HAP-1 (cell line): ENCODE data around the gene CMPK2.

Experiments used
- DNase-seq, 2 experiments: peaks; one replicate each; pipeline ENCODE4 v3.0.0-alpha.2; 2016 to 2020; ENCODE audit warnings: low spot score in 2 of 2
- H3K27me3 ChIP-seq: fragments of 250-450 bp; sonication (Bioruptor Pico); 2 replicates; pipeline ENCODE4 v1.5.1; 2020; ENCODE audit warnings: low read depth, mild to moderate bottlenecking, moderate library complexity
- H3K36me3 ChIP-seq: fragments of 250-450 bp; sonication (Bioruptor Pico); replicated peaks from 2 replicates; pipeline ENCODE4 v1.5.1; 2020; ENCODE audit warnings: mild to moderate bottlenecking
- H3K4me1 ChIP-seq: fragments of 250-450 bp; sonication (Bioruptor Pico); 2 replicates; pipeline ENCODE4 v1.5.1; 2020; ENCODE audit warnings: mild to moderate bottlenecking
- H3K4me3 ChIP-seq: fragments of 250-450 bp; sonication (Bioruptor Pico); 2 replicates; pipeline ENCODE4 v1.5.1; 2020; ENCODE audit warnings: mild to moderate bottlenecking, moderate library complexity
- H3K9me3 ChIP-seq: fragments of 250-450 bp; sonication (Bioruptor Pico); 2 replicates; pipeline ENCODE4 v1.5.1; 2020; ENCODE audit warnings: mild to moderate bottlenecking, moderate library complexity
- in situ Hi-C: fragments of 300-500 bp; cut with MboI; formaldehyde crosslinking; loops from 3 replicates; pipeline ENCODE4 v1.14.3; 2020; ENCODE audit warnings: low sequenced_read_pairs, inconsistent platforms, mixed read lengths

CMPK2 gene

GRCh38 chr2:6845903-6846302, 19.8 kb downstream of the CMPK2 start:
- Histone ChIP-seq H3K27me3 (no peaks in the 10 kb centered on the region), H3K36me3 (no peaks in the 10 kb centered on the region), H3K4me1 (no peaks in the 10 kb centered on the region), H3K4me3 (no peak overlapping the region), H3K9me3 (peaks cover 14% of the 10 kb centered on the region)
- in situ Hi-C loops, result no loop called here
- no peak for DNase-seq

DNA sequence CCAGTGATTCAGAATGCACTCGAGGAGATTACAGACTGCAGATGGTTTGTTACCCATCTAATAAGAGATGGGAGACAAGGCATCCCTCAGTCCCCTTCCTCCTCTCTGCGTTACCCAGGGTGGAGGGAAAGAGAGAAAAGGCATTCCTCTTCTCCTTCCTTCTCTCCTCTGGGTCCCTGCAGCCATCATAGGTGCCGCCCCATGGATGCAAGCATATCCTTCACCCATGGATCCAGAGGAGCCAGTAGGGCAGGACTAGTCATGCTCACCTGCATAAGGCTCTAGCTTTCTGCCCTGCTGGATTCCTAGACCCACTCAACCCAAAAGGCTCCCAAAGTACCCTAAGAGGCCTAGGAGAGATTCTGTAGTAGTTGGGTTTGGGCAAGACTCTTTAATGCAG, 20.4 kb downstream of the CMPK2 start:
- in situ Hi-C loops, result no loop called here
- Histone ChIP-seq H3K4me1 (no peaks in the 10 kb centered on the region), H3K4me3 (no peak overlapping the region), H3K27me3 (no peaks in the 10 kb centered on the region), H3K9me3 (peaks cover 14% of the 10 kb centered on the region), H3K36me3 (no peaks in the 10 kb centered on the region)
- DNase-seq, result no peak

DNA sequence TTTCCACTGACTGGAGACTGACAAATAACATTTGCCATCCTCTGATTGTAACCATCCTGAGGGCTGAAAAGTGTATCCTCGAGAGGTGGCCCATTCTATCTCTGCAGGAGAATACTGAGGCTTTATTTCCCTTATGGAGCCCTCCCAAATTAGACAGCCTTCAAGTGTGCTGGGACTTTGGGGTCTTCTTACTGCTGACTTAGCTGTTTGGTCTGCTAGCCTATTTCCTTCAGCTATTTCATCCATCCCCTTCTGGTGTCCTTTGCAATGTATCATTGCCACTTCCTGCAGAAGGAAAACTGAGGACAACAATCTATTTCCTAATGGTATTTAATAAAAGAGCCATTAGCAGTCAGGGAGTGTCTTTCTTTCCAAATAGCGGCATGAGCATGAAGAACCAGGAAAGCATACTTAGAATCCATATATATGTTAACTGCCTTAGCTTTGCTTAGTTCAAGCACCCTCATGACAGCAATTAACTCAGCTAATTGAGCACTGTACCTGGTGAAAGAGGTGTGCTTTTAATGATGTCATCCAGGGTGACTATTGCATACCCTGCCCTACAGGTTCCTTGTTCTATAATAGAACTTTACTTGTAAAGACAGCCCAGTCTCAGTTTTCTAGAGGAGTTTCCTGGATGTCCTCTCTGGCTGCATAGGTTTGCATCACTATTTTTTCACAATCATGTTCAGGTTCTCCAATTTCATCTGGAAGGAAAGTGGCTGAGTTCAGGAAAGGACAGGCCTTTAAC, 24.0 kb downstream of the CMPK2 start:
- H3K4me3 ChIP-seq, result no peak overlapping the region
- in situ Hi-C loops, result no loop called here
- H3K9me3 ChIP-seq, result peaks cover 14% of the 10 kb centered on the region
- DNase-seq, result no peak
- H3K36me3 ChIP-seq, result no peaks in the 10 kb centered on the region
- no peaks in the 10 kb centered on the region for H3K27me3 ChIP-seq
- no peaks in the 10 kb centered on the region for H3K4me1 ChIP-seq

GRCh38 chr2:6838673-6839319, 26.9 kb downstream of the CMPK2 start:
- no peaks in the 10 kb centered on the region for H3K27me3 ChIP-seq
- H3K9me3 ChIP-seq, result no peaks in the 10 kb centered on the region
- in situ Hi-C loops, result no loop called here
- no peaks in the 10 kb centered on the region for H3K4me1 ChIP-seq
- no peak overlapping the region for H3K4me3 ChIP-seq
- H3K36me3 ChIP-seq, result no peaks in the 10 kb centered on the region
- no peak for DNase-seq

- in situ Hi-C loops, result no loop called here
- Histone ChIP-seq H3K4me1 (no peaks in the 10 kb centered on the region), H3K4me3 (no peak overlapping the region), H3K9me3 (no peaks in the 10 kb centered on the region), H3K27me3 (no peaks in the 10 kb centered on the region), H3K36me3 (no peaks in the 10 kb centered on the region)
- DNase-seq, result no peak
Observed at GRCh38 chr2:6835467-6835866, 30.2 kb downstream of the CMPK2 start.

DNA sequence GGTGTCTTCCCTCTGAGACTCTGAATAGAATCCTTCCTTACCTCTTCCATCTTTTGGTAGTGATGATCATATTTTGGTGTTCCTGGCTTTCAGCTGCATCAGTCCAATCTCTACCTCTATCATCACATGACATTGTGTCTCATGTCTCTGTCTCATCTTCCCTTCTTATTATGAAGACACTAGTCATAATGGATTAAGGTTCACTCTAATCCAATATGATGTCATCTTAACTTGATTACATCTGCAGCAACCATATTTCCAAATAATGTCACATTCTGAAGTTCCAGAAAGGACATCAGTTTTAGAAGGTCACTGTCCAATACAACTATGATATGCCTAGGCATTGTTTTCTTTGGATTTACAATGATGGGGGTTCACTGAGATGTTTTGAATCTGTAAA, 31.5 kb downstream of the CMPK2 start:
- no peaks in the 10 kb centered on the region for H3K9me3 ChIP-seq
- no peaks in the 10 kb centered on the region for H3K27me3 ChIP-seq
- in situ Hi-C loops, result no loop called here
- no peaks in the 10 kb centered on the region for H3K4me1 ChIP-seq
- no peak for DNase-seq
- H3K36me3 ChIP-seq, result no peaks in the 10 kb centered on the region
- no peak overlapping the region for H3K4me3 ChIP-seq

- H3K27me3 ChIP-seq, result no peaks in the 10 kb centered on the region
- no peak overlapping the region for H3K4me3 ChIP-seq
- no peak for DNase-seq
- no peaks in the 10 kb centered on the region for H3K36me3 ChIP-seq
- no peaks in the 10 kb centered on the region for H3K9me3 ChIP-seq
- in situ Hi-C loops, result no loop called here
- no peaks in the 10 kb centered on the region for H3K4me1 ChIP-seq
Observed at GRCh38 chr2:6833300-6833604, 32.5 kb downstream of the CMPK2 start.

GRCh38 chr2:6832596-6833299, 33.0 kb downstream of the CMPK2 start:
- no peaks in the 10 kb centered on the region for H3K4me1 ChIP-seq
- H3K36me3 ChIP-seq, result no peaks in the 10 kb centered on the region
- in situ Hi-C loops, result no loop called here
- no peak overlapping the region for H3K4me3 ChIP-seq
- DNase-seq, result no peak
- H3K9me3 ChIP-seq, result no peaks in the 10 kb centered on the region
- no peaks in the 10 kb centered on the region for H3K27me3 ChIP-seq

- Histone ChIP-seq H3K9me3 (no peaks in the 10 kb centered on the region), H3K36me3 (no peaks in the 10 kb centered on the region), H3K27me3 (no peaks in the 10 kb centered on the region), H3K4me3 (no peak overlapping the region), H3K4me1 (no peaks in the 10 kb centered on the region)
- DNase-seq, result no peak
- in situ Hi-C loops, result no loop called here
Observed at GRCh38 chr2:6831229-6831628, 34.5 kb downstream of the CMPK2 start.

GRCh38 chr2:6828299-6828584, 37.5 kb downstream of the CMPK2 start:
- in situ Hi-C loops, result no loop called here
- H3K4me1 ChIP-seq, result no peaks in the 10 kb centered on the region
- H3K36me3 ChIP-seq, result no peaks in the 10 kb centered on the region
- H3K27me3 ChIP-seq, result no peaks in the 10 kb centered on the region
- DNase-seq, result peak in 1 of 2 experiments; percentile 50
- H3K9me3 ChIP-seq, result no peaks in the 10 kb centered on the region
- H3K4me3 ChIP-seq, result no peak overlapping the region

- no peak overlapping the region for H3K4me3 ChIP-seq
Observed at GRCh38 chr2:6827566-6828298, 38.0 kb downstream of the CMPK2 start.

GRCh38 chr2:6826081-6826913, 39.4 kb downstream of the CMPK2 start:
- in situ Hi-C loops, result no loop called here
- no peaks in the 10 kb centered on the region for H3K4me1 ChIP-seq
- H3K9me3 ChIP-seq, result no peaks in the 10 kb centered on the region
- no peak overlapping the region for H3K4me3 ChIP-seq
- H3K27me3 ChIP-seq, result no peaks in the 10 kb centered on the region
- peak; percentile 34 to 63 for DNase-seq
- no peaks in the 10 kb centered on the region for H3K36me3 ChIP-seq

More at GRCh38 chr2:6827566-6828298, 38.0 kb downstream of the CMPK2 start:
- no peaks in the 10 kb centered on the region for H3K36me3 ChIP-seq
- H3K4me1 ChIP-seq, result no peaks in the 10 kb centered on the region
- H3K9me3 ChIP-seq, result no peaks in the 10 kb centered on the region
- DNase-seq, result no peak
- no peaks in the 10 kb centered on the region for H3K27me3 ChIP-seq
- in situ Hi-C loops, result no loop called here

DNA sequence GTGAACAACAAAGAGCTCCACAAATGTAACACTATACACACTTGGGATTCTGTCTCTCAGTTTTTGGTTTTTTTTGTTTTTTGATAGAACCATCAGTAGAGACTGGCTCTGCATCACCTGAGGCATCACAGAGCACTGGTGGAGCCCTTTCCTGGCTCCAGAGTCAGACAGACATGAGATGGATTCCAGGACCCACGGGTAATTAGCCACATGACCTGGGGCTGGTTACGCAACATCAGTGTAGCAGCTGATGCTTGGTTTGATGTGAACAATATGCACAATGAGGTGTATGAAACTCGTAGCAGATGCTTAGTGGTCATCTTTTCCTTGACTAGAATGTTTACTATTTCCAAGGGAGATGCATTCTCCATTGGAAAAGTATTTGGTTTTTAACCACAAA, 40.7 kb downstream of the CMPK2 start:
- Histone ChIP-seq H3K9me3 (no peaks in the 10 kb centered on the region), H3K4me3 (no peak overlapping the region), H3K27me3 (no peaks in the 10 kb centered on the region), H3K4me1 (no peaks in the 10 kb centered on the region), H3K36me3 (no peaks in the 10 kb centered on the region)
- no peak for DNase-seq
- in situ Hi-C loops, result no loop called here
